ENCODE results near the gene BCDIN3D.

Gene BCDIN3D

GRCh38 chr12:49811961-49812401, 30.9 kb downstream of the BCDIN3D start:
- DNase-seq, result no peak

GRCh38 chr12:49811136-49811535, 31.8 kb downstream of the BCDIN3D start:
- no peak for DNase-seq

GRCh38 chr12:49809906-49810389, 33.0 kb downstream of the BCDIN3D start:
- DNase-seq, result no peak

DNA sequence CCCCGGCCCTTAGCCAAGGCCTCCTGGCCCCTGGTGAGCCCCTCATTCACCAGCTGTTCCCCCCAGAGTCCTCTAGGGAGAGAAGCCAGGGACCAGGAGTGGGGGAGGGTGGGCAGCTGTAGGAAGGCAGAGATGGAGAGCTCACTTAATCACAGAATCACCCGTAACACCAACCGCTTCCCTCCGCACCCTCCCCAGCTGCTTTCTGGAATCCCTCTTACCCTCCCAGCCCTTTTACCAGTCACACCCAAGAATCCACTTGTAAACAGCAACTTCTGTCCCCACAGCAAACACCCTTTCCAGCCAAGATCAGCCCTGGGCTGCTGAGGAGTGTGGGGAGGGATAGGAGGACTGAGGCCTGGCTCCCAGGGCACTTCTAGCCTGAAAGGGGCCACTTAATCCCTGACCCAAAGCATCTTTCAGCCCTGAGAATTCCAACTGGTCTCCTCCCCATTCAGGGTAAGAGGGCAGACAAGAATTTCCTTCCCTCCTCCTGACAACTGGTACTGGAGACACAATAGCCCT, 33.5 kb downstream of the BCDIN3D start:
- no peak for DNase-seq

DNA sequence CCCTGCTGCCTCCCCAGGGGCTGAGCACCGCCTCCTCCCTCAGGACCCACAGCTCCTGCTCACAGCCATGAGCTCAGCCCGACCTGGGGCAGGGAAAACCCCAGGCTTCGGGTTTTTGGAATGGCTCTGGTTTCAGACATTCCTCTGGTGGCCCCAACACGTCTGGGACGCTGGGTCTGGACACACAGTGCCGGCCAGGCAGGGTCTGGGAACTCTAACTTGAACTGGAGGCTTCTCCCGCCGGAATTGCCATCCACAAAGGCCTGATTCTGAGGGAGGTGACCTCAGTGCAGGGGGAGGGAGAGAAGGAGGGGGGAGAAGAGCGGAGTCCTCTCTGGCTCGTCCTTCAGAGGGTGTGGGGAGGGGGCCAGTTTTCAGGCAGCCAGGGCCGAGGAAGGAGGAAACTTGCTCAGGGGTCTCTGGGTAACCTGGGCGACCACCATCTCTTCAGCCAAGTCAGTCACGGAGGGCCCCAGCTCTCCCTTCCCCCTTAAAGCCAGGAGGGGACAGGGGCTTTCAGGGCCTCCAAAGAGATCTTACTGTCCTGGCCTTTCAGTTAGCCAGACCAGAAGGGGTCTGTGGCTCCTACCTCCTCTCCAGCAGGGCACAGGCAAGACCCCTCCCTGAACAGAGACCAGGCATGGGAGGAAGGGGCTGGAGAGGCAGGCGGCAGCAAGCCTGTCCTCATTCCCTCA, 34.1 kb downstream of the BCDIN3D start:
- no peak for DNase-seq

DNA sequence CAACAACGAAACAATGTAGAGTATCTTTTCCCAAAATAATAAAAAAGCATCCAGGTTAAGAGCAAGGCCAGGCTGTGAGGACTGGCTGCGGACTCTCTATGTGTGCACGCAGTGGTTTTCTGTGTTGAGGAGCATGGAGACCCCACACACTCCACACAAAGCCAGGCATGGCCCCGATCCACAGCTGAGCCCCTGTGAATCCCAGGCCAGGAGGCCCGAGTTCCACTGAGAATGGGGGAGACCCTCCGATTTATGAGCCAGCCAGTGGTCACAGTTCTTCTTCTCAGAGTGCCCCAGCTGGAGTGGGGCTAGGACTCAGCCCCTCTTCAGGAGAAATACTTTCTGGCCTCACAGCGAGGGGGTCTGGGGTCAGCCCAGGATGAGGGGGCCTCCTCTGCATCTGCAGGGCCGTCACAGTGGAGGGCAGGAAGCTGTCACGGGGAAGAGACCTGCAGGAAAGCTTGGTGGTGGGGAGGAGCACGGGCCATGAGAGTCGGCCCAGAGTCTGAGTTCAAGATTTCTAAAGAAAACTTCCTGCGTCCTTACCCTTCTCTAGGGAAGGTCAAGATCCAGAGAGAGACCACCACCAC, 34.8 kb downstream of the BCDIN3D start:
- no peak for DNase-seq

DNA sequence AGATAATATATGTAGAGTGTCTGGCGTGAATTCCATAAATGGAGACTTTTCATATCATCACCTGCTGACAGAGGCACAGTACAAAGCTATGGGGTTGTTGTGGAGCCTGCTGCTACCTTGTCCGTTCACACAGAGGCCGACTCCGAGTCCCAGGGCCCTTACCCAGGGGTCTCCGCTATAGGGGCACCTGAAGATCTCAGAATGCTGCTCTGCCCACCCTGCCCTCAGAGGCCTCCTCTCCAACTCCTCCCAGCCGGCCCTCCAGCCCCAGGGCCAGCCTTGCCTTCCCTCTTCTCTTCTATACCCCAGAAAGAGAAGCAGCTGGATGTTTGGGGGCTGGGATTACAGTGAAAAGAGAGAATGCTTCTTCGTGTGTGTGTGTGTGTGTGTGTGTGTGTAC, 36.0 kb downstream of the BCDIN3D start:
- no peak for DNase-seq

- DNase-seq, result no peak
These were observed 36.5 kb downstream of the BCDIN3D start for GRCh38 chr12:49806321-49806813.

- DNase-seq, result no peak
These were observed 37.5 kb downstream of the BCDIN3D start for GRCh38 chr12:49805409-49805808.

- DNase-seq, result no peak
These were observed 38.1 kb downstream of the BCDIN3D start for GRCh38 chr12:49804821-49805220.

DNA sequence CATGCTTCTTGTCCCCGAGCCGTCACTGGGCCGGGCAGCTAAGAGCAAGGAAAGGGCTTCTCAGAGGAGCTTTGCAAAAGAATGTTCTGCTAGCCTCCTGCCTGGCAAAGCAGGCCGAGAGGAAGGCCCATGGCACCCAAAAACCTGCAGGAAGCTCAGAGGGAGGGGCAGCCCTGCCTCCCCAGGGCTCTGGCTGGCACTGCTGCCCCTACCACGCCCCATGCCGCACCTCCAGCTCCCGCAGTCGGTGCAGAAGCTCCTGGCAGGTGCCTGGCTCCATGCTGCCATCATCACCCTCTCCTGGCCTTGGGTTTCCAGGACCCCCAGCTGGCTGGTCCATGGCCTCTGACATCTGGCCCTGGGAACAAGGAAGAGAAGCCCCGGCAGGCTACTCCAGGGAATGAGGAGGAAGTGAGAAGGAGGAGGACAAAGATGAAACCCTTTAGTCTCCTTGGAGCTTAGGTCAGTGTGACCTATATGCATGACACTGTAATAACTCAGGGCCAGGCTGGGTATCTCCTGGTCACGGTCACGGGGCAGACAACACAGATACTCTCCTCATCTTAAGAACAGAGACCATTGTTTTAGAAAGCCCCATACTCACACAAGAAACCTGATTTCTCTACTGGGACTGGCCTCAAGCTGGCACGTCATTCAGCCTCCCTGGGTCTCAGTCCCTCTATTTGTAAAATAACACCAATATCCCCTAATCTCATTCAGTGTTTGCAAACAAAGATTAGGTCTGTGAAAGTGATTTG, 39.0 kb downstream of the BCDIN3D start:
- DNase-seq, result no peak

DNA sequence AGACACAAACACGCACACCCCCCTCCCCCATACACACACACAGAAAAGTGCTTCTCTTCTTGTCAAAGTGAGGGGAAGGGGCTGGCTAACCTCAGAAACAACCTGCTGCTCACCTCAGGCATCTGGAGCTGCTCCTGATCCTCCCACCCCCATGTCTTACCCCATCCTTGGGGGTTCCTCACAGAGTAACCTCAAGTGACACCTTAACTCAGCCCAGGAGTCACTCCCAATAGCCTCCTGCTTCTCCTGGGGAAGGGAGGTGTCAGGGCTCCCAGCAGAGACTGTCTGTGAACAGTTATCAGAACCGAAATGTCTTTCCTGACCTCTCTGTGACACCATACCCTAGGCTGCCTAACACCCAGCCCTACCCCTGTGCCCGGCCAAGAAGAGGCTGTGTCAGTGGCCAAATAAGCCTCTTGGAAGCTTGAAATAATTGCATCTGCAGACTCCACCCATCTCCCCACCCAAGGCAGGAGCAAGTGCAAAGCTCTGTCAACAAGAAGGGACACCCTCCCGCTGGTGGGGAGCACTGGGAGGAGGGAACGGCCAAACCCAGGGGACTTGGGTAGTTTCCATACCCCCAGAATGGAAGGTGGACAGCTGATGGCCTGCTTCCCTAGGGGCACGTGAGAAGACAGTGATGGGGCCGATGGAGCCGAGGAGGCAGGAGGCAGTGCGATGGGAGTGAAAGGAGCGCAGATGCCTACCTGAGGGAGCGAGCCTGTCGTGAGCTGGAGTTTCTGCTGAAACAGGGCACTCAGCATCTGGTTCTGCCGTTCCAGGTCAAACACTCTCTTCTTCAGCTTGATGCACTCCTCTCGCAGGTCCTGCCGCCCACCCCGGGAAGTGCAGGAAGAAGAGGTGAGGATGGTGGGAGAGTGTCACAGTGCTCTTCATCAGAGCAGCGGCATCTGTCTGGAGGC, 41.5 kb downstream of the BCDIN3D start:
- DNase-seq, result no peak

DNA sequence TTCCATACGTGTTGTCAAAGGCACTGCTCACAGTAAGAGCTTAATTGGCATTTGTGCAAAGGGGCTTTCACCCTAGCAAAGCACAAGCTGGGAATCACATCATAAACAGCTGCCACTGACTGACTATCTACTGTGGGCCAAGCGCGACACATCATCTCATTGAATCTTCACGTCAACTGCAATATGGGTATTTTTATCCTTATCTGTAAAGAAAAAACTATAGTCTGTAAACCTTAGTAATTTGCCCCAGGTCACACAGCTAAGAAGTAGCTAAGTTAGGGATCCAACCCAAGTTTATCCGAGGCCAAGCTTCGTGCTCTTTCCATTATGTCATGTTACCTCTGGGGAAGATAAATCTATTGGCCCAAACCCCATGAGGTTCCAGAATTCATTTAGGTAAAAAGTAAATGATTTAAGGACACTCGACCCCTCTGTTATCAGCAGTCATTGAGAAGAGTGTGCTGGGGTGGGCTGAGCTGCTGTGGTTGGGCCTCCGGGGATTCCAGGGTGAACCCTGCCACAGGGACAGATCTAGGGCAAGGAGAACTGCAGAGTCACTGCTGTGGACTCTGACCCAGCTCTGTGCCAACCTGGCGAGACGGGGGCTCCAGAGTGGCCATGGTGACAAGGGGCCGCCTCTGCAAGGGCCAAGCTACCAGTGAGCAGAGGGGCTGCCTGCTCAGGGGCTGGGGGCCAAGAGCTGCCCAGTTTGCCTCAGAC, 42.3 kb downstream of the BCDIN3D start:
- DNase-seq, result no peak

- no peak for DNase-seq
These were observed 44.0 kb downstream of the BCDIN3D start for GRCh38 chr12:49798934-49799333.

DNA sequence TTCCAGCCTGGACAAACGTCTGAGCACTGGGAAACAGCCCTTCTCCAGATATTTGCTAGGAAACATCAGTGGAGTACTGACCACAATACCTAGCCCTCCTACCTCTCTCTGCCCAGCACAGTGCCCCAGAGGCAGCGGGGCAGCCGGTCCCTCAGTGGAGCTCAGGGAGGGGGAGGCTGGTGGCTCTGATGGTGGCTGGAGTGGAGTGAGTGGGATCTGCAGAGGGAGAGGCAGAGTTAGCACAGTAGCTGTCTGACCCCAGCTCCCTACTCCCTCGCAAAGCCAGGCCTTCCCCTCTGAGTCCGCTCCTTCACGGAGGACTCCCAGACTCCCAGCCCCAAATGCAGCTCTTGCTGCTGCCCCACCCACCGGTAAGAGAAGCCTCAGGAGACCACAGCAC, 44.7 kb downstream of the BCDIN3D start:
- DNase-seq, result no peak

DNA sequence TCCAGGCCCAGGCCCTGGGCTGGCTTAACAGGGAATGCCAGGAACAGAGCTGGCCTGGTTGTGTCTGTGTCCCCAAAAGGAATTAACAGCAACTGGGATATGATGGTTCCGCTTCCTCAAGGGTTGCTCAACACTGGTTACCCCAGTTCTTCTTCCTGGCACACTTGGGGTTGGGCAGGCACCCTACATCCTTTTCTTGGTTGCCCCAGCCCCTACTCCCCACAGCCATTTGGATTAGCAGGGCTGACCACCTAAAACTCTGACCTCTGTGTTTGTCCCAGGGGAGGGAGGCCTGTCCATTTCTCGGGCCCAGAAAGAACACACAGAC, 45.5 kb downstream of the BCDIN3D start:
- no peak for DNase-seq

DNA sequence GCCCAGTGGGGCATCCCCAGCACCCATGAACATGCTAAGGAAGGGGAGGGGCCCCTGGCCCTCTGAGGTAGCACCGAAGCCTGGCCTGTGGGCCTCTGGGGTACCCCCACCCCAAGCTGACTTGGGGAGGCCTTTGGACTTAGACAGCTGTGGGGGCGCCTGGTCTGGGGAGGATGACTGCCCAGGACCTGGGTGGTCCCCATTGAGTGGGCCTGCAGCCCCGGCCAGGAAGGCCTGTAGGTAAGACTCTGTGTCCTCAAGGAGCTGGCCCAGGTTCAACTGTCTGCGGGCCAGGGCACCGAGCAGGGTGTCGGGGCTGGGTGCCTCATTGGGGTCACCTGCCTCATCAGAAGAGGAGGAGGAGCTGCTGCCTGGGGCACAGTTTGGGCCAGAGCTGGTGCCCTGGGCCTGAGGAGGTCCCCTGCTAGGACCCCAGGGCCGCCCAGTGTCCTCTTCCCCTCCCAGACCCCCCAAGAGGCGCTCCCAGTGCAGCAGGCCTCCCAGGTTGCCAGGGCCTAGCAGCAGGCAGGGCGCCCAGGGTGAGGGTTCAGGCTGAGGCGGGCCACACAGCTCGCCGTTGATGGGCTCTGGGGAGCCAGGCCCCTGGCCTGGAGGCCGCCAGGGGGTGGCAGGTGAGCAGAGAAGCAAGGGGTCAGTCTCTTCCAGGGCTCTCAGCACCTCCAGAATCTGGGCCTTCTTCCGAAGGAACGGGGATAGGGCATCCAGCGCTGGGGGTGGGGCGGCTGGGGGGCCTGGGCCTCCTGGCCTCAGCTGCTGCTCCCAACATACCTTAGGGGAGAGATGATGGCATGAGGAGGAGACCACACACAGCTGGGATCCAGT, 46.1 kb downstream of the BCDIN3D start:
- no peak for DNase-seq

DNA sequence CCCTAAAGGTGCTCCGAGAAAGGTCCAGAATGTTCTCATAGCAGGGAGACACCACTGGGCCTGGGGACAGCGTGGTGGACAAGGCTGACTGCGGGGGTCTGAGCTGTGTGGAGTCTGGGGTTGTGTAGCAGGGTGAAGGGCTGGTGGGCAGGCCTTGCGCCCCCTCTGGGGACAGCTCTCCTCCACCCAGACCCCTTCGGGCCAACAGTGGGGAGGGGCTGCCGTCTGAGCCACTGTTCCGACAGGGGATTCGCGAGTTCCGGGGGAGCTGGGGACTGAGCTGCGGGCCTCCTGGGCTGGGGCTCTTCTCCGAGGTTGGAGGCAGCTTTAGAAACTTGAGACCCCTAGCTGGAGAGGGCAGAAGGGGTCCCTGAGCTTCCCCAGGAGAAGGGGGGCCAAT, 46.8 kb downstream of the BCDIN3D start:
- DNase-seq, result no peak

DNA sequence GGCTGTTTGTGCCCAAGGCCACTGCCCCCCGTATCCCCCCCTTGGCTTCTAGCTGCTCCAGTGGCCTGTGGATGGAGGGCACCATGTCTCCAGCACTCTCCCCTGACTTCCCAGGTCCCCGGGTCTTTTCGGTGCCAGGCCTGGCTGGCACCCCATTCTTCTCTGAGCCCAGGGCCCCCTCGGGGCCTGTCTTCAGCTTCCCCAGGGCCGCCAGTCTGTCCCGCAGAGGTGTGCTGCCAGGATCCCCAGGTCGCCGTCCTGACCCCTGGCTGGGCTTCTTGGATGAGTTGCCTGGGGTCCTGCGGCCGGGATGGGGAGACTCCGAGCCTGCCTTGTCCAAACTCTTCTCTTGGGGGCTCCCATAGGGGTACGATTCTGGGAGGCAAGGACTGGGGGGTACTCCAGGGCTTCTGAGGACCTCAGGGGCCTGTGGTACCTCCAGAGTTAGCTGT, 47.2 kb downstream of the BCDIN3D start:
- no peak for DNase-seq

- no peak for DNase-seq
These were observed 47.9 kb downstream of the BCDIN3D start for GRCh38 chr12:49794811-49795653.
